ENCODE measurements around the gene DCST1.

DCST1 gene

DNA sequence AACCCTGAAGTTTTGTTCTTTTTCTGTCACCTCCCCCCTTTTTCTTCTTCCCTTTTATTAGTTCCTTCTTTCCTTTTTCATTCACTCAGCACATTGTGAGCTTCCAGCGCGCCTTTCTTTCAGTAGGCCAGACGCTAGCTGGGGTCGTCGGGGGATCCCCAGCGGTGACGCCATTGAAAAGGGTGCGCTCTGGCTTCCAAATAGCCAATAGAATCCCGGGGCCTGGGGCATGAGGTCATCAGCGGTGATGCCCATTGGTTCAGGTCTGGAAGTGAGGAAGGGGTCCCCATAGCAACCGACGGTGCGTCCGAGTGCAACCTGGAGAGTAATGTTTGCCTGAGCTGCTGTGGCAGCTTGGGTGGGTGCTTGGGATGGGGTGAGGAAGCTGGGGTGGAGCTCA is 38.1 kb downstream of the DCST1 start:
- DNase-seq (ENCODE audit: low read depth in 1 of 2, low spot score in 1 of 2) = no peak

DNA sequence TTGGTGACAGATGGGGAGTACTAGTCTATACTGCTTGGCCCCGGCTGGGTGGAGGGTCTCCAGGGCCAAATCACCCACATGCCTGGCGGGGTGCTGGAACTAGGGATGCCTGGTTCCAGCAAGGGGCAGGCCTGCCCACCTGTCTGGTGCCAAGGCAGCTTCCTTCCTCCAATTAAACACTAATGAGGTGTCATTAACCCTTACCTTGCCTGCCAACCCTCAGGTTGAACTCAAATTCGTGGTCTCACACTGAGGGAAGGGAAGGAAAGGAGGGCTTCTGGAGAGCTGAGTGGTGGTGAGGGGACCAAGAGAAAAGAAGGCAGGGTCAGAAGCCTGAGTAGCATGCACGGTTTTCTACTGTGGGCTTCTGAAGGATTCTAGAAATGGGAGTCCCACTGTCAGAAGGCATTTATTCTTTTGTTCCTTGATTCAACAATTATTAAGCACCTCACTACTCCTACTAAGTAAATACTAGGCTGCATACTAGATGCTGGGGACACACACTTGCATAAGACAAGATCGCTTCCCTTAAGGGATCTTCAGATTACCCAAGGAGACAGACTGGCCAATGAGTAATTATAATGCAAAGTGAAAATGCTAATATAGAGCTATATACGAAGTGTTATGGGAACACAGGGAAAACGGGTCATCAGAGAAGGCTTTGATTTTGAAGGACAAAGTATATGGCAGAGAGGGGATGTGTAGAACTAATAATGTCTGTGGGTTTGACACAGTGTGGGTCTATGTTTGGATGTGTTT is 39.1 kb downstream of the DCST1 start:
- DNase-seq (ENCODE audit: low read depth in 1 of 2, low spot score in 1 of 2) = no peak

DNA sequence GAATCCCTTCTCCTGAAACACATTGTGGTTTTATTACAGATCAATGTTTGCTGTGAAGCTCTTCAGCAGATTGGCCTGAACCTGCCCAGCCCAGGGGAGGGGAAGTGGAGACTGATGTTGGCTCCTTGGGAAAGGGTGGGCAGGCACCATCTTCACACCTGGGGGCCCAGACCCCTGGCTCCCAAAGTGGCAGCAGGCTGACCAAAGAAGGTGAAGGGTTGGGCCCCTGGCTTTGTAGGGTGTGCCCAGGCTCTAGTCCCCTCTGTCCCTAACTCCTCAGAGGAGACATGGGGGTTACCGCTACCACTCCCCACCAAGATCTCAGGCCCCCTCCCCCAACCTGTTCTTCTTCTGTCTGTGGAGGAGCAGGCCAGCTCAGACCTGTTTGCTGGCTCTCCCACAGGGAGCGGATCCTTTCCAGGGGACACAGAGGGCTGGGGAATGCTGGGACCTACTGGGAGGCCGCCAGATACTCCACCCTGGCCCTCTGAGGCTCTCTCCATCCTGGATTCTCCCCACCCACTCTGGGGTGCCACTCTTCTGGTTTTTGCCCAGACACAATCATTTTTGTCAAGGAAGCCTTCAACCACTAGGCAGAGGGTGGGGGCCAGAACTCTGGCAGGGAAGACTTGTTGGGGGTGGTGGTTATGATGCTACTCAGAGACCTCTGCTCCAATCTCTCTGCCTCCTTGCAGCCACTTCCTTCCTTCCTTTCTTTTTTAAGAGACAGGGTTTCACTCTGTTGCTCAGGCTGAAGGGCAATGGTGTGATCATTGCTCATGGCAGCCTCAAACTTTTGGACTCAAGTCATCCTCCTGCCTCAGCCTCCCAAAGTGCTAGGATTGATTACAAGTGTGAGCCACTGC is 40.0 kb downstream of the DCST1 start:
- no peak for DNase-seq (ENCODE audit: low read depth in 1 of 2, low spot score in 1 of 2)

DNA sequence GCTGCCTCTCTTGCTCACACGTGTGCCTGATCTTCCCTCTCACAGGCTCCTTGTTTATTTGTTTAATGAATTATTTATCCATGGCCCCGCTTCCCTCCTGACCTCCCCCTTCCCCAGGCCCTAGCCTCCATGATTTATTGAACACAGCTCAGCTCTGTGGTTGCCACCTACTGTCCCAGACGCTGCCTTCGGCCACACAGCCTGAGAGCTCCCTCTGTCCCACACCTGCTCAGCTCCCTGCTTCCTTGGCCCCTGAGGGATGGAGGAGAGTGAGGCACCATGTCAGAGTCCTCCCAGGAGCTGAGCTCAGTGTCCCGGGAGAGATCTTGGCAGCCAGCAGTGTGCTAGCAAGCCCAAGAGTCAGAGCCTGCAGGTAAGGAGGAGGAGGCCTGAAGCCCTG is 41.9 kb downstream of the DCST1 start:
- DNase-seq (ENCODE audit: low read depth in 1 of 2, low spot score in 1 of 2) = no peak

DNA sequence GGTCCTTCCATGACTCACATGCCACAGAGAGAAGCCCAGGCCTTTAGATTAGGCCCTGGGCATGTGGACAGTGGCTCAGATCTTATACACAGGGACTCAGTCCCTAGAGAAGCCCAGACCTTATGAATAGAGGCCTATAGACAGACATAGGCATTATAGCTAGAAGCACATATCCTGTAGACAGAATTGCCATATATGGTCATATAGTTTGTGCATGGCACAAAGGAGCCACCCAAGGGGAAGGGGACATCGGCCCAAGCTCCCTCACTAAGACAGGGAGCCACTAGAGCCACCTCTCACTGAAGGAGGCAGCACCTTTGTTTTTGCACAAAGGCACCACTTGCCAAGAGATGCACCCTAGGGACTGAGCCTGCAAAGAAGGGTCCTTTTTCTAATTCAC is 42.7 kb downstream of the DCST1 start:
- no peak for DNase-seq (ENCODE audit: low read depth in 1 of 2, low spot score in 1 of 2)

DNA sequence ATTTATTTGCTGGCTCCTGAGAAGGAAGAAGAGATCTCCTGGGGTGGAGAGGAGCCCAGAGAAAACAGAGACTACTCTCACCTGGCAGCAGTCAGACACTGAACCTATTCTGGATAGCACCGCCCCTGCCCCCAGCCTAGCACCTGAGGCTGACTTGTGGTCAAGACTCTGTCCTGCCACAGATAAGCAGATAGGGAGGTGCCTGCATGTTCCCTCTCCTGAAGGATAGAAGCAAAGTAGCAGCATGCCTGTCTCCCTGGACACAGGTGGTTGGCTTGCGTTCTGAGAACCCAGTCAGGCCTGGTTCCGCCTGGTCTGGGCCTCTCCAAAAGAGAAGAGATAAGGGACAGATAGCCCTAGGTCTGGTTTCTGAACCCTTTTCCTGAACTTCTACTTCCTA is 43.7 kb downstream of the DCST1 start:
- DNase-seq (ENCODE audit: low read depth in 1 of 2, low spot score in 1 of 2) = no peak

DNA sequence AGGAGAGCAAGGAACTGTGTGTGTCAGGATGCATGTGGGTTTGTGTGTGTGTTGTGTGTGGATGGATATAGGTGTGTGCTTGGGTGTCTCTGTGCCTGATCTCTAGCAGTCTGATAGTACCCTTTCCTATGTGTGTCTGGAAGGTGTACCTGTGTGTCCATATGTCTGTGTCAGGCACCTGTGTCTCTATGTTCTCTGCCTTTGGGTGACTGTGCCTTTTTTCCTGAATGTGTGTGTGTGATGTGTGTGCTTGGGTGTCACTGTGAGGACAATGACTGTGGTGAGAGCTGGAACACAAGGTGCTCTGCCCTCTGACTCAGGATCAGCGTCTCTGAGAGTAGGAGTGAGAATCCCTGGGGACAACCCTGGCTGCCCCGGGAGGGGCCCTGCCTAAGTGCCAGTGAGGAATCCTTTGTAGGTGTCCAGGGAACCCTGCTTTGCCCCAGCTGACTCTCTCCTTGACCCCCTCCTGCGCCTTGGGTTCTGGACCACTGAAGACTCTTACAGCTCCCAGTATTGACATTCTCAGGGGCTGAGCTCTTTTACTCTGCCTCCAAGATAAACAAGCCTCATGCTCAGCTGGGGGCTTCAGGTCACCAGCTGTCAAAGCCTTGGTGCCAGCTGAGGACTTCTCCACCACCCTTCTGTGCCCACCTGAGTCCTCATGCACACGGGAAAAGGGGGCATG is 44.3 kb downstream of the DCST1 start:
- no peak for DNase-seq (ENCODE audit: low read depth in 1 of 2, low spot score in 1 of 2)

DNA sequence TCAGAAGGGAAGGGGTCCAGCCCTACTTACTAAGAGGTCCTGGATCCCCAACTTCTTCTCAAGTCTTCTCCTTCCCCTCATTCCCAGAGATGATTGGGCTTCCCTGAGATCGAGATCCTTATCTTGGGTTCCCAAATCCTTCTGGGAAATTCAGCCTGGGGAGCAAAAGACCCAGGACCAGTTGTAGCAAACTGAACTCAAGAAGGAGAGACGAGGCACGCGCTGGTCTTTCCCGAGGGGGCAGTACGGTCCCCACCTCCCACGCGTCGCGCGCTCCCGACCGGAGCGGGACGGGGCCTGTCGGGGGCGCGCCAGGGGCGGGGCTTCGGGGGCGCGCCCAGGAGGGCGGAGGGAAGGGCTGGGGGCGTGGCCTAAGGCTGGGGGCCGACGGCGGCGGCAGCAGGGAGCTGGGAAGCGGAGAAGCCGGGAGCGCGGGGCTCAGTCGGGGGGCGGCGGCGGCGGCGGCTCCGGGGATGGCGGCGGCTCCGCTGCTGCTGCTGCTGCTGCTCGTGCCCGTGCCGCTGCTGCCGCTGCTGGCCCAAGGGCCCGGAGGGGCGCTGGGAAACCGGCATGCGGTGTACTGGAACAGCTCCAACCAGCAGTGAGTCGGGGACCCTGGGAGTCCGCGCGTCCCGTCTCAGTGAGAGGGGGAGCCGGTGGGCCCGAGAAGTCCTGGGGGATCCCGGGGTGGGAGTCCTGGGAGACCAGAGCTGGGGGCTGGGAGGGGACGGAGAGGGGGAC is 45.0 kb downstream of the DCST1 start, which contains the start of gene EFNA3:
EFNA3 (plus strand) TSS at position 369 of the 741 bp plus-strand sequence; CDS start at position 474, 105 bp downstream.
- no peak for DNase-seq (ENCODE audit: low read depth in 1 of 2, low spot score in 1 of 2)

DNA sequence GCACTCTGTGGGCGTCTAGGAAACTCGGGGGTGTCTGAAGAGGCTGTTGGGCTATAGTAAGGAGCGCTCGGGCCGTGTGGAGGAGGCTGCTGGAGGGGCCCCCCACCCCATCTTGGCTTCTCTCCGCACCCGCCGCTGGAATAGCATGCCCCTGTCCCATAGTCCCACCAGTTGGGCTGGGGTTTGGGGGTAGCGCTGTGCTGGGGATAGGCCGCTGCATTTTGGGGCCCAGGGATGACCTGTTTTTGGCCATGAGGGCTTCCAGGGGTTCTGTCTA is 45.5 kb downstream of the DCST1 start:
- no peak for DNase-seq (ENCODE audit: low read depth in 1 of 2, low spot score in 1 of 2)

DNA sequence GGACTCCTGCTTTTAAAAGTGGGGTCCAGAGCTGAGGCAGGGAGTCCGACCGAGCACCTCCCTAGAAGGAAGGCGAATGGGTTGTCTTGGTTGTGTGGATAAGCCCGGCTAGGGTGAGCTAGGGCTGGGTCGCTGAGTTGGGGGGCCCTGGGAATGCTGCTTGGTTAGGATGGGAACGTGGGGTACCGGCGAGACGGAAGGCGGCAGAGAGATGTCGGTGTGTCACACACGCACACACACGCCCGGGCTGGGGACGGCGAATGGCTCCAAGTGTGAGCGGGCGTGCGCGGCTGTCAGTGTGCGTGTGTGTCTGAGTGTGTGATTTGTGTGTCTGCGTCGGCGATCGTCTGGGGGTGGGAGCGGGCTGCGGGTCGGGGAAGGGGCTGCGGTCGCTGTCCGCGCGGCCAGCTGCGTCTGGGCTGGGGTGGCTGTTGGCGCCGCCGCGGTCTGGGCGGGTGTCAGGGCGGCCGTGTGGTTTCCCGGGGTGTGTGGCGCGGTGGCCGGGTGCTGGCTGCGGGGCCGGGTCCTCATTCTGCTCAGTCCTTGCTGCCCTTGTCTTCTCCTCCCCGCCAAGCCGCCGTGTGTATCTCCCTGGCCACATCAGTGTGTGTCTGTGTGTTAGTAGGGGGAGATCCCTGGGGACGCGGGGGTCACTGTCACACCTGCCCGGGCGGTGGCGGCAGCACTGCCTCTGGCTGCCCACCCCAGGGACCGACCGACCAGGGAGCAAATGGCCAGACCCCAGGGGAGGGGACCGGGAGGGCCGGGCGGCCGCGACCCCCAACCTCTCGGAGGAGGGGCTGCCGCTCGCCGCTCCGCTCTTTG is 46.1 kb downstream of the DCST1 start:
- no peak for DNase-seq (ENCODE audit: low read depth in 1 of 2, low spot score in 1 of 2)

DNA sequence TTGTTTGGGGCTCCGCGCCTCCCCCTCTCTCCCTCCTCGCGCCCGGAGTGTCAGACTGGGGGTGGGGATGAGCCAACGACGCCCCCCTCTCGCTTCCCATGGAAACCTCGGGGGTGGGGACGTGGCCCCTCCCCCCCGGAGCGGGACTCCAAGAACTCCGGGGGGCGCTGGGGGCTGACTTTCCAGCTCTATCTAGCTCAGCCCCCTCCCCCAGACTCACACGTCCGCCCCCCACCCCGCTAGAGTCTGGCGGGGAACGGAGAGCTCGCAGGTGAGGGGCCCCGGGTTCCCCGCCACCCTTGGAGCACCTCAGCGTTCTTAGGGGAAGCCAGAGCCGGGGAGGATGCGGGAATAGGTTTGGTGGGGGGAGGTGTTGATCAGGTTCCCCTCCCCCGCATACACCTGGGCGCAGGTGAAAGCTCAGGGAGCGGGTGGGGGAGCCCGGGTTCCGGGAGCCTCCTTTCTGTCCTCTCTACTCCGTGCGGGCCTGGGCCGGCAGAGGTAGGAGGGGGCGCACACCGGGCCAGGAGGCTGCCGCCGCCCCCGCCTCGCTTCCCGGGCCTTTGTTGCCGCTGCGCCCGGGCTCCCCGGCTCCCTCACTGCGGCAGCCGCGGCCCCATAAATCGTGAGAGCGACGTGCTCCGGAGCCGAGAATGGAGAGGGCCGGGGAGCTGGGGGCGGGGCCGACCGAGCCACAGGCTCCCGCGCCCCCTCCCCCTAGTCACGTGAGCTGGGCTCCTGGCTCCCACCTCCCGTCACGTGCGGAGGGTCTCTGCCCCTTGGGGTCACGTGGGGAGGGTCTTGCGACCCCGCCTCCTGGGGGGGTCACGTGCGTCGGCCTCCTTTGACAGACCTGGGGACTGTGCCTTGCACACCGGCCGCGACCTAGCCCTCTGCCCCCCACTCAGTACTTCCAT is 46.9 kb downstream of the DCST1 start:
- no peak for DNase-seq (ENCODE audit: low read depth in 1 of 2, low spot score in 1 of 2)

DNA sequence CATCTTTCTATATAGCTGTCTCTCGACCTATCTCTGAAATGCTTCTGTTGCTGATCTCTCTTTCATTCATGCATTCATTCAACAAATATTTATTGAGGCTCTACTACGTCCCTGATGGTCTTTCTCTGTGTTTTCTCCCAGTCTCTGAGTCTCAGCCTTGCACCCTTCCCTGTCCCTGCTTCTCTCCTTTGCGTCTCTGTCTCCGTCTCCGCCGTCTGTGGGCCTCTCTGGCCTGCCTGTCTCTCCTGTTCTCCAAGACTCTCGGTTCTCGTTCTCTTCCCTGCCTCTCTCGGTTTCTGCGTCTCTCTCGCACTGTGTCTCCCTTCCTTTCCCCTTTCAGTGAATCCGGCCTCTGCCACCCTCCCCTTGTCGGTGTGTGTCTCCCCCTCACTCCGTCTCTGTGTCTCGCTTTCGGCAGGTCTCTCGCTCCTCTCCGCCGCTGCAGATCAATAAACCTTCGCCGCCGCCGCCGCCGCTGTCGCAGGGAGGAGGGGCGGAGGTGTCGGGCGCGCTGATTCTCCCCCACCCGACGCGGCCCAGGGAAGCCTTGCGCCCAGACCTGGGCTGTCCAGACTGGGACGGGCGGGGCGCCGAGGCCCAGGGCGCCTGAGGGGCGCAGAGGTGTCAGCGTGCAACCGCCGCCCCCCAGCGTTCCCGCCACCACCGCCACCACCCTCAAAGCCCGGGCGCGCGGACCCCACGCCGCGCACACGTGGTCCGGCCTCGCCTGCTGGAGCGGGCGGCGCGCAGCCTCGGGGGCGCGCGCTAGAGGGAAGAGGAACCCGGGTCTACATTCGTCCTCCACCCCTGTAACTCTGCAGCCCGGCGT is 48.1 kb downstream of the DCST1 start:
- no peak for DNase-seq (ENCODE audit: low read depth in 1 of 2, low spot score in 1 of 2)

DNA sequence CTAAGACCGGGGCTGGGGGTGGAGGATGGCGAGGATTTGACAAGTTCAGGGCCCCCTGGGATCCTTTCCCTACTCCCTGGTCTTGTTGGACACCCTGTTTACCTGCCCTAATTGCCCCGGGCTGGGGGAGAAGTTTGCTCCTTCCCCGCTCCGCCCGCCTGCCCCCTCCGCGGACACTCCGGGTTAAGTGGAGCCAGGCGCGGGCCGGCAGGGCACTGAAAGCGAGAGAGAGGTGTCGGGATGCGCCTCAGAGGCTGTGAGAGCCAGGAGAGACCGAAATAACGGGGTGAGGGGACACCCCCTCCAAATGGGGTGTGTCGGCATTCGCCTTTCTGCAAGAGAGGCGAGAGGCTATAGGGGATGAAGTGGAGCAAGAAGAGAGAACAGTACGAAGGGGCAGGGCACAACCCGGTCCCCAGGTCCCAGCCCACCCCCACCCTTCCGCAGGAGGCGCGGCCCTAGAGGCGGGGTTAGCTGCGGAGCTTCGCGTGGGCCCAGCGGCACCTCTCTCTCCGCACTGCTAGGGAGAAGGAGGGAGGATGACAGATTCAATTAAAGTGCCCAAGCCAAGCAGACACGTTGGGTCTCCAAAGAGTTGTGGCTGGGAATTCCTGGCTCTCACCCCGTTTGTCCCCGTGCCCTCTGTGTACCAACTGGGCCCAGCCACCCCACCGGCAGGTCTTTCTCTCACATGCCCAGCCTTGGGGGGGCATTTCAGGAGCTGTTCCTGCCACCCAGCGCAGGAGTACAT is 48.9 kb downstream of the DCST1 start:
- no peak for DNase-seq (ENCODE audit: low read depth in 1 of 2, low spot score in 1 of 2)

DNA sequence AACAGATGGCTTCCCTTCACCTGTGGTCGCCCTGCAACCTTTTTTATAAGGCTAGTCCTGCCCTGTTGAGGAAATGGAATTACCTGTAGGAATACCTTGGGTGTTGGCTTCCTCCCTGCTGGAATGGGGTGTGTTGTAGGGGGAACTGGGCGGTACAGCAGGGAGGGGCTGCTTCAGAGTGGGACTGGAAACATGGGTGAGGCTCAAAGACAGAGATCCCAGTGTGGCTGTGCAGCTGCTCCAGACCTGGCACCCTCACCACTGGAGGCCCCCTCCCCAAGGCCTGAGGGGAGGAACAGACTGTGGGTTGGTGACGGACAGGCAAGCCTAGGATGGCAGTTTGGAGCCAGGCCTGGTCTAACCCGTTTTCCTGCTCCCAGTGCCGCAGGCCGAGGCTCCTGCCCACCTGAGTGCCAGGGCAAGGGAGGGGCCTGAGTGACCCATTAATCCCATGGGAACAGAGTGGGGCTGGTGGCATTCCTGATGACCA is 49.5 kb downstream of the DCST1 start:
- DNase-seq (ENCODE audit: low read depth in 1 of 2, low spot score in 1 of 2) = no peak

DNA sequence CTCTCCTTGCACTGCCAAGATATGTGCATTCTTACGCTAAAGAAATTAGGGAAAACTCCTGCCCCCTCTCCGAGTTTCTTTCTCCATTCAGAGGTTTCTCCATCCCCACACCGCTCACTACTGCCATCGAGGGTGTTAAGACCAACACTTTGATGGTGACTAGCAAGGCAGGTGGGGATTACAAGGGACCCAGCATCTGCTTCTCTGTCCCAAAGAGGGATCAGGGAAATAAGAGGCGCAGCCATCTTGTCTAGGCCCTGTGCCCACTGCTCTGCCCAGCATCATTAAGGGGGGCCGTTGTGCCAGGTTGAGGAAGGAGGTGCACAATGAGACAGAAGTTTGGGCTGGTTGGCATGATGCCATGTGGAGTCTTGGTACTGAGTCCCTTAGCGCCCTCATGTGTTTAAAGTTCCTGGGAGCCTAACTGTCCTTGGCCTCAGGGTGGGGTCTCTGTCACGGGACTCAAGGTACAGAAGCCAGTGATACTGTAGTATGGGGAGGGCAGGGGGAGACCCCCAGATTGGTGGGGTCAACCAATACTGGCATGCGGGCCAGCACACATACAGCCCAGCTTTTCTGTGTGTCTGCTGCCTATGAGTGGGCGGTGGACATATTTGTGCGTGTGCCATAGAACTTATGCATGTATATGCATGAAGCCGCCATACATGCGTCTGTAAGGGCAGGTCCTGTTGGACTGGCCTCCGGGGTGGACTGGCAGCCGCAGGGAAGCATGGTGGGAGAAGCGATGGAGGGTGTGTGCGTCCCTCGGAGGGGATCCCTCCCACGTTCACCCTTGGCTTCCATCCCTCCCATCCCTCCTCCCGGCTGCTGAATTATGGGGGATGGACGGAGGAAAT is 50.5 kb downstream of the DCST1 start:
- no peak for DNase-seq (ENCODE audit: low read depth in 1 of 2, low spot score in 1 of 2)

DNA sequence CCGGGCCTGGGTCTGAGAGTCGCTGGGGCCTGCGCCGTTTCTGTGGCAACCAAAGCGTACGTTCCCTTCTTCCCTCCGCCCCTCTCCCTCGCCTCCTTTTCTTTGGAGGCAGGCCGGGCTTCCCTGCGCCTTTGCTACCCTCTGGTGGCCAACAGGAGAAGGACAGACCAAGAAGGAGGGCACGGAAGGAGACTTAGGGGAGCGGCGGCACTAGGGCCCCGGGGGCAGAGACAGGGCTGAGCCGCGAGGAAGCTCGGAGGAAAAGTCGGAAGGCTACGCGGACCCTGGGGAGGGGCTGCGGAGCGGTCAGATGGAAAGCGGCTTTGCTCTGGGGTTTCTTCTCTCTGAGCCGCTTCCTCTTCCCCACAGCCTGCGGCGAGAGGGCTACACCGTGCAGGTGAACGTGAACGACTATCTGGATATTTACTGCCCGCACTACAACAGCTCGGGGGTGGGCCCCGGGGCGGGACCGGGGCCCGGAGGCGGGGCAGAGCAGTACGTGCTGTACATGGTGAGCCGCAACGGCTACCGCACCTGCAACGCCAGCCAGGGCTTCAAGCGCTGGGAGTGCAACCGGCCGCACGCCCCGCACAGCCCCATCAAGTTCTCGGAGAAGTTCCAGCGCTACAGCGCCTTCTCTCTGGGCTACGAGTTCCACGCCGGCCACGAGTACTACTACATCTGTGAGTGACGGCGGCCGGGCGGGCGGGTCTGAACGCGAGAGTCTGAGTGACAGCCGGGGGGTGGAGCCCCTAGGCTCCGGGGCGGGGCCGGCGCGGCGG is 51.3 kb downstream of the DCST1 start:
- DNase-seq (ENCODE audit: low read depth in 1 of 2, low spot score in 1 of 2) = peak; percentile 86 to 87

Measured in activated CD4-positive, alpha-beta T cell treated with anti-CD3 and anti-CD28 coated beads, Interleukin-2, amount 50 U/mL, for 24 hours (primary cell).